Prostate gland (tissue), 2 donors: ENCODE data around the gene FIBP. TPM values are rescaled to one million over a fixed set of nuclear protein-coding genes. Genes with fewer than 3 reads are reported as not detected.

Experiments
- DNase-seq: peaks from one replicate; pipeline ENCODE4 v3.0.0-alpha.2; 2019; ENCODE audit warnings: low spot score
- H3K27ac ChIP-seq, 2 donors: fragments of 200-600 bp; sonication (generic); 2 replicates each; pipeline ENCODE4 v1.5.1; 2017 to 2019
- H3K27me3 ChIP-seq: fragments of 200-600 bp; sonication (generic); replicated peaks from 2 replicates; pipeline ENCODE4 v1.5.1; 2019; ENCODE audit not compliant: insufficient read depth
- H3K36me3 ChIP-seq, 2 donors: fragments of 200-600 bp; sonication (generic); 1 replicate in 1 of 2; 2 replicates in 1 of 2; pipeline versions ENCODE4 v1.5.1 to v1.8.1; 2017 to 2019
- H3K4me1 ChIP-seq: fragments of 200-600 bp; sonication (generic); replicated peaks from 2 replicates; pipeline ENCODE4 v1.5.1; 2019
- H3K4me3 ChIP-seq, 2 donors: fragments of 200-600 bp; sonication (generic); 2 replicates each; pipeline ENCODE4 v1.5.1; 2017 to 2019
- H3K9me3 ChIP-seq: fragments of 200-600 bp; sonication (generic); 2 replicates; pipeline ENCODE4 v1.5.1; 2017
- CTCF ChIP-seq, 4 experiments: fragments of 200-600 bp in 2 of 4; fragments of 450-650 bp in 2 of 4; sonication (generic) in 2 of 4; IDR thresholded peaks; 1 replicate in 3 of 4; 2 replicates in 1 of 4; pipeline ENCODE4 v1.5.1; 2016 to 2019; ENCODE audit warnings: antibody characterized with exemption in 4 of 4, mild to moderate bottlenecking in 2 of 4, moderate library complexity in 2 of 4
- POLR2A ChIP-seq: fragments of 450-650 bp; IDR thresholded peaks from one replicate; pipeline ENCODE4 v1.6.1; 2016; ENCODE audit warnings: antibody characterized with exemption, mild to moderate bottlenecking
- POLR2AphosphoS5 ChIP-seq: sonication (generic); formaldehyde crosslinking; IDR thresholded peaks from one replicate; pipeline ENCODE4 v1.6.1; 2017; ENCODE audit warnings: antibody characterized with exemption
- WGBS: methylation state at CpG from one replicate; pipeline ENCODE4 v1.1.5; 2018; 5-methylcytosine and 5-hydroxymethylcytosine counted together
- intact Hi-C: fragments of 100-400 bp; cut with DNase I; formaldehyde crosslinking; loops from one replicate; pipeline ENCODE4 v1.14.2; 2022
- total RNA-seq, 2 donors: library from RNA; depleted of rRNA; stranded (reverse); fragments of >200 nt; gene quantifications; one replicate each; pipeline ENCODE4 v1.1.0, GENCODE V29; 2016

The FIBP gene
- total RNA-seq, 2 donors from 2014 or later, result 87.7 to 151 TPM

DNA sequence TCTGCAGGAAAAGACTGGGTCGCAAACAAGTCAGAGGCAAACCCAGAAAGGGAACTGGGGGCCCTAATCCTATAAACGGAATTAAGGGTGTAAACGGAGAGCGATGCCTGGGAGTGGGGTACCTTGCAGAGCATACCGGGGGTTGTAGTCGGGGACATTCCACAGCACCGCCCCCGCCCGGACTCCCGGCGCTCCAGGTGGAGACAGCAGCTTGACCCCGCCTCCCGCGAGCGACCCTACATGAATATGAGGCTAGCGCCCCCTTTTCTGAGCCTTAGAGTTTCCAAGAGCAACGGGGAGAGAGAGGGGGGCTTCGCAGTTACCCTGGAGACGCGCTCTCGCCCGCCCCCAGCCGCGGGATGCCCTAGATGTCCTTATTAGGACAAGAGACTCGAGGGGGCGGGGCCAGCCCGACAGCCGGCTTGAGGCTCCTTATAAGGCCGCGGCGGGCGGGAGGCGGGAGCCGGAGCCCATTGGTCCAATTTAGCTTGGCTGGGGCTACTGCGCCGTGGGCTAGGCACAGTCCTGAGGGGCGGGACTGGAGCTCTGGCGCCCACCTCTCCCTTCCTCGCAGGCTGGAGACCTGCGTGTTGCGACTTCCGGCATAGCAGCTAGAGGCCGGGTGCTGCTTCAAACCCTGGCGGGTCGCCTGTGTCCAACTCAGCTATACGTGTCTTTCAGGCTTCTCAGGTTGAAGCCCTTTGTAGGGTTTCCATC lies 29.0 kb downstream of the FIBP start:
- Histone ChIP-seq H3K36me3 (peaks cover 15 to 35% of the 10 kb centered on the region in 2 donors), H3K27ac (peak overlapping the region; percentile 94 to 96), H3K27me3 (no peaks in the 10 kb centered on the region), H3K9me3 (no peaks in the 10 kb centered on the region), H3K4me3 (peak overlapping the region; percentile 99), H3K4me1 (peaks cover 12% of the 10 kb centered on the region)
- intact Hi-C loops, result loop anchor here (2.0 kb wide), 1 partner anchor 14 kb away; the partner anchor contains the start of gene EFEMP2
- peak; percentile 99 for DNase-seq
- TF ChIP-seq POLR2A, result peak; percentile 87
- TF ChIP-seq CTCF (IDR thresholded peaks at IDR 0.05), result peak in 1 of 4 experiments; percentile 32
- TF ChIP-seq POLR2AphosphoS5, result peak; percentile 96
- WGBS, result under 1% methylated on average over 38 of the region's 46 CpGs

DNA sequence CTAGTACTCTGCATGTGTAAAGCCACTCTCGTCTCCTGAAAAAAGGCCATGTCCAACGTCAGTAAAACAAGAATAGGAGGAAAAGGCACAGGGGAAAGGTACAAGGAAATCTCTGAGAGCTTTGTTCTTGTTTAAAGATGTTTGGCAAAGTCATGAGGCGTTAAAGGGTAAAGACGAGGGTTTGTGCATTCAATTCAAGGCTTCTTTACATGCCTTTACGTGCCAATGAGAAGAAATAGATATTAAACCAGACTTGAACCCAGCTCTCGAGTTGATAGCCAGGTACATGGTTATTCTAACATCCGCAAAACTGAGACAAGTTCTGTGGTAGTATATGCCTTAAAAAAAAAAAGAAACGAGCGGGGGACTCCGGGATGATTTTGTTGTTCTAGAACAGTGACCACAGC lies 29.6 kb downstream of the FIBP start:
- no peak for DNase-seq
- TF ChIP-seq POLR2AphosphoS5, result no peak
- no peak for TF ChIP-seq POLR2A
- TF ChIP-seq CTCF (IDR thresholded peaks at IDR 0.05), result no peak
- Histone ChIP-seq H3K36me3 (peaks cover 9 to 35% of the 10 kb centered on the region in 2 donors), H3K27ac (peak overlapping the region; percentile 94 to 96), H3K4me1 (peaks cover 12% of the 10 kb centered on the region), H3K4me3 (peak overlapping the region; percentile 99), H3K27me3 (no peaks in the 10 kb centered on the region), H3K9me3 (no peaks in the 10 kb centered on the region)
- intact Hi-C loops, result loop anchor here (2.0 kb wide), 1 partner anchor 14 kb away; the partner anchor contains the start of gene EFEMP2
- WGBS, result under 1% methylated on average over 10 of the region's 10 CpGs

GRCh38 chr11:65857853-65858680 lies 30.2 kb downstream of the FIBP start, which contains the start of gene CFL1:
Gene CFL1, minus strand, starts transcription at chr11:65858180. Its CDS starts 81 bp downstream, at chr11:65858099.
- DNase-seq, result peak; percentile 99
- Histone ChIP-seq H3K27ac (peak within 1 kb of the TSS; percentile 94 to 96), H3K4me1 (peaks cover 12% of the 10 kb centered on the region), H3K27me3 (no peaks in the 10 kb centered on the region), H3K36me3 (peaks cover 8 to 34% of the 10 kb centered on the region in 2 donors), H3K9me3 (no peaks in the 10 kb centered on the region), H3K4me3 (peak within 1 kb of the TSS; percentile 99)
- peak; percentile 99 for TF ChIP-seq POLR2AphosphoS5
- no peak for TF ChIP-seq CTCF (IDR thresholded peaks at IDR 0.05)
- TF ChIP-seq POLR2A, result peak; percentile 97
- intact Hi-C loops, result loop anchor here (2.0 kb wide), 2 partner anchors 15 to 31 kb away; partner anchors contain the start of genes EFEMP2 and FIBP
- WGBS, result under 1% methylated on average over 67 of the region's 92 CpGs

DNA sequence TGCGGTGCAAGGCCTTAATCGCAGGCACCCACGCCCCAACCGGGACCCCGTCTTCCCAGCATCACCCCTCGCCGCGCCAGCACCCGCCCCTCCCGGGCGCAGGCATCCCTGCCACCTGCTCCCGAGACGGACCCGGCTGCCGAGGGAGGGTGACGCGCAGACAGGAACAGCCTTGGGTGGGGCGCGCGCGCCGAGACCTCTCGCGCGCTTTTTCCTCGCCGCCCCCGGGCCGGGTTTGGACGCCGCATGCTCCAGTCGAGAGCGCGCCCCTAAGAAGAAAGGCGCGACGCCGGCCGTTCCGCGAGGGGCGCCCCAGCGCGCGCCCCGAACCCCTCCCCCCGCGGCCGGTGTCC lies 30.8 kb downstream of the FIBP start:
- H3K4me3 ChIP-seq, result peak overlapping the region; percentile 99
- H3K27ac ChIP-seq, result peak overlapping the region; percentile 94 to 96
- intact Hi-C loops, result loop anchor here (2.0 kb wide), 1 partner anchor 31 kb away; the partner anchor contains the start of gene FIBP
- no peak for DNase-seq
- WGBS, result 0% methylated on average over 24 of the region's 49 CpGs
- H3K36me3 ChIP-seq, result peaks cover 8 to 28% of the 10 kb centered on the region in 2 donors
- no peaks in the 10 kb centered on the region for H3K27me3 ChIP-seq
- H3K4me1 ChIP-seq, result peaks cover 12% of the 10 kb centered on the region
- no peak for TF ChIP-seq CTCF (IDR thresholded peaks at IDR 0.05)
- no peak for TF ChIP-seq POLR2A
- TF ChIP-seq POLR2AphosphoS5, result no peak
- H3K9me3 ChIP-seq, result no peaks in the 10 kb centered on the region
